ENCODE measurements around the gene MID1.
"Not testable (repeated sequence)": the region's sequence is repeated elsewhere in the genome, so short reads cannot be mapped to it uniquely, and the experiment has no call there.

Gene MID1

GRCh38 chrX:10611441-10612090 lies 8.8 kb downstream of the MID1 start:
- Mint-ChIP-seq H3K27me3 (no peaks in the 10 kb centered on the region), H3K9me3 (no peaks in the 10 kb centered on the region), H3K4me3 (no peak overlapping the region), H3K4me1 (ENCODE audit: low read depth in 2 of 2) (no peaks in the 10 kb centered on the region), H3K27ac (no peak overlapping the region), H3K36me3 (ENCODE audit: insufficient read depth) (no peaks in the 10 kb centered on the region)
- DNase-seq (no peak), ATAC-seq (replicated peaks) (no peak)

GRCh38 chrX:10608099-10608498 lies 12.3 kb downstream of the MID1 start:
- H3K4me3 Mint-ChIP-seq, result no peak overlapping the region
- H3K27me3 Mint-ChIP-seq, result no peaks in the 10 kb centered on the region
- H3K36me3 Mint-ChIP-seq (ENCODE audit: insufficient read depth), result no peaks in the 10 kb centered on the region
- no peaks in the 10 kb centered on the region for H3K4me1 Mint-ChIP-seq (ENCODE audit: low read depth in 2 of 2)
- H3K9me3 Mint-ChIP-seq, result no peaks in the 10 kb centered on the region
- no peak overlapping the region for H3K27ac Mint-ChIP-seq
- DNase-seq (no peak), ATAC-seq (replicated peaks) (no peak)

- H3K9me3 Mint-ChIP-seq, result no peaks in the 10 kb centered on the region
- no peak for ATAC-seq (replicated peaks)
- no peak for DNase-seq
- H3K27me3 Mint-ChIP-seq, result no peaks in the 10 kb centered on the region
- H3K27ac Mint-ChIP-seq, result no peak overlapping the region
- no peaks in the 10 kb centered on the region for H3K36me3 Mint-ChIP-seq (ENCODE audit: insufficient read depth)
- H3K4me1 Mint-ChIP-seq (ENCODE audit: low read depth in 2 of 2), result no peaks in the 10 kb centered on the region
- H3K4me3 Mint-ChIP-seq, result no peak overlapping the region
Measured at GRCh38 chrX:10607233-10607632, 13.2 kb downstream of the MID1 start.

GRCh38 chrX:10603612-10604011 lies 16.8 kb downstream of the MID1 start:
- H3K27me3 Mint-ChIP-seq, result no peaks in the 10 kb centered on the region
- no peak overlapping the region for H3K4me3 Mint-ChIP-seq
- DNase-seq (no peak), ATAC-seq (replicated peaks) (no peak)
- H3K36me3 Mint-ChIP-seq (ENCODE audit: insufficient read depth), result no peaks in the 10 kb centered on the region
- no peak overlapping the region for H3K27ac Mint-ChIP-seq
- no peaks in the 10 kb centered on the region for H3K9me3 Mint-ChIP-seq
- H3K4me1 Mint-ChIP-seq (ENCODE audit: low read depth in 2 of 2), result no peaks in the 10 kb centered on the region

GRCh38 chrX:10602646-10603045 lies 17.7 kb downstream of the MID1 start:
- DNase-seq, result no peak
- no peak overlapping the region for H3K27ac Mint-ChIP-seq
- no peaks in the 10 kb centered on the region for H3K9me3 Mint-ChIP-seq
- no peaks in the 10 kb centered on the region for H3K36me3 Mint-ChIP-seq (ENCODE audit: insufficient read depth)
- no peaks in the 10 kb centered on the region for H3K4me1 Mint-ChIP-seq (ENCODE audit: low read depth in 2 of 2)
- no peaks in the 10 kb centered on the region for H3K27me3 Mint-ChIP-seq
- no peak overlapping the region for H3K4me3 Mint-ChIP-seq
- ATAC-seq (replicated peaks), result no peak

GRCh38 chrX:10600479-10600878 lies 19.9 kb downstream of the MID1 start:
- H3K4me1 Mint-ChIP-seq (ENCODE audit: low read depth in 2 of 2), result no peaks in the 10 kb centered on the region
- no peak overlapping the region for H3K27ac Mint-ChIP-seq
- no peak overlapping the region for H3K4me3 Mint-ChIP-seq
- ATAC-seq (replicated peaks) (no peak), DNase-seq (no peak)
- H3K36me3 Mint-ChIP-seq (ENCODE audit: insufficient read depth), result no peaks in the 10 kb centered on the region
- no peaks in the 10 kb centered on the region for H3K27me3 Mint-ChIP-seq
- no peaks in the 10 kb centered on the region for H3K9me3 Mint-ChIP-seq

GRCh38 chrX:10598540-10598939 lies 21.8 kb downstream of the MID1 start:
- DNase-seq (no peak), ATAC-seq (replicated peaks) (no peak)
- Mint-ChIP-seq H3K36me3 (ENCODE audit: insufficient read depth) (no peaks in the 10 kb centered on the region), H3K9me3 (no peaks in the 10 kb centered on the region), H3K27me3 (no peaks in the 10 kb centered on the region), H3K4me1 (ENCODE audit: low read depth in 2 of 2) (no peaks in the 10 kb centered on the region), H3K27ac (no peak overlapping the region), H3K4me3 (no peak overlapping the region)

GRCh38 chrX:10597871-10598270 lies 22.5 kb downstream of the MID1 start:
- DNase-seq (no peak), ATAC-seq (replicated peaks) (no peak)
- H3K9me3 Mint-ChIP-seq, result no peaks in the 10 kb centered on the region
- H3K27me3 Mint-ChIP-seq, result no peaks in the 10 kb centered on the region
- H3K4me3 Mint-ChIP-seq, result no peak overlapping the region
- H3K27ac Mint-ChIP-seq, result no peak overlapping the region
- H3K4me1 Mint-ChIP-seq (ENCODE audit: low read depth in 2 of 2), result no peaks in the 10 kb centered on the region
- no peaks in the 10 kb centered on the region for H3K36me3 Mint-ChIP-seq (ENCODE audit: insufficient read depth)

- Mint-ChIP-seq H3K36me3 (ENCODE audit: insufficient read depth) (no peaks in the 10 kb centered on the region), H3K9me3 (no peaks in the 10 kb centered on the region), H3K27me3 (no peaks in the 10 kb centered on the region), H3K4me3 (no peak overlapping the region), H3K27ac (no peak overlapping the region), H3K4me1 (ENCODE audit: low read depth in 2 of 2) (no peaks in the 10 kb centered on the region)
- ATAC-seq (replicated peaks) (no peak), DNase-seq (no peak)
Measured at GRCh38 chrX:10591363-10592335, 28.7 kb downstream of the MID1 start.

- DNase-seq; H3K36me3 Mint-ChIP-seq (ENCODE audit: insufficient read depth); ATAC-seq (replicated peaks); H3K9me3 Mint-ChIP-seq; H3K27ac Mint-ChIP-seq; H3K4me1 Mint-ChIP-seq (ENCODE audit: low read depth in 2 of 2); H3K27me3 Mint-ChIP-seq; H3K4me3 Mint-ChIP-seq: not testable (repeated sequence)
Measured at GRCh38 chrX:10589787-10590186, 30.6 kb downstream of the MID1 start.

GRCh38 chrX:10589098-10589497 lies 31.3 kb downstream of the MID1 start:
- ATAC-seq (replicated peaks) (no peak), DNase-seq (no peak)
- no peaks in the 10 kb centered on the region for H3K4me1 Mint-ChIP-seq (ENCODE audit: low read depth in 2 of 2)
- peaks cover 0 to 2% of the 10 kb centered on the region in 2 donors for H3K9me3 Mint-ChIP-seq
- no peak overlapping the region for H3K4me3 Mint-ChIP-seq
- H3K36me3 Mint-ChIP-seq (ENCODE audit: insufficient read depth), result no peaks in the 10 kb centered on the region
- H3K27ac Mint-ChIP-seq, result no peak overlapping the region
- no peaks in the 10 kb centered on the region for H3K27me3 Mint-ChIP-seq

GRCh38 chrX:10584882-10585281 lies 35.5 kb downstream of the MID1 start:
- H3K27me3 Mint-ChIP-seq; ATAC-seq (replicated peaks); H3K4me3 Mint-ChIP-seq; H3K4me1 Mint-ChIP-seq (ENCODE audit: low read depth in 2 of 2); DNase-seq; H3K9me3 Mint-ChIP-seq; H3K27ac Mint-ChIP-seq; H3K36me3 Mint-ChIP-seq (ENCODE audit: insufficient read depth): not testable (repeated sequence)

GRCh38 chrX:10582945-10583344 lies 37.4 kb downstream of the MID1 start:
- Mint-ChIP-seq H3K36me3 (ENCODE audit: insufficient read depth) (no peaks in the 10 kb centered on the region), H3K27ac (no peak overlapping the region), H3K4me3 (no peak overlapping the region), H3K9me3 (peaks cover 0 to 2% of the 10 kb centered on the region in 2 donors), H3K4me1 (ENCODE audit: low read depth in 2 of 2) (no peaks in the 10 kb centered on the region), H3K27me3 (no peaks in the 10 kb centered on the region)
- no peak for DNase-seq
- ATAC-seq (replicated peaks), result no peak

GRCh38 chrX:10582215-10582733 lies 38.1 kb downstream of the MID1 start:
- ATAC-seq (replicated peaks), result no peak
- Mint-ChIP-seq H3K36me3 (ENCODE audit: insufficient read depth) (no peaks in the 10 kb centered on the region), H3K4me3 (no peak overlapping the region), H3K27me3 (no peaks in the 10 kb centered on the region), H3K9me3 (peaks cover 0 to 2% of the 10 kb centered on the region in 2 donors), H3K4me1 (ENCODE audit: low read depth in 2 of 2) (no peaks in the 10 kb centered on the region), H3K27ac (no peak overlapping the region)
- DNase-seq, result no peak

Measured in effector memory CD8-positive, alpha-beta T cell (primary cell).